Ureter (tissue), 1 donor: Measurements from ENCODE around the gene CDYL. TPM values are rescaled to one million over a fixed set of nuclear protein-coding genes. Genes with fewer than 3 reads are reported as not detected.
"Not testable (repeated sequence)": the region's sequence is repeated elsewhere in the genome, so short reads cannot be mapped to it uniquely, and the experiment has no call there.

Source experiments
- DNase-seq: peaks from one replicate; pipeline ENCODE4 v3.0.0-alpha.2; 2020; ENCODE audit warnings: low spot score
- total RNA-seq: library from RNA; stranded (reverse); gene quantifications from one replicate; pipeline ENCODE4 v1.2.4, GENCODE V29; 2023
- donor health status: DM: yes; HTN: yes; CAD: no.

Gene CDYL
- total RNA-seq, 1 donor from 2014 or later, result 68.2 TPM

GRCh38 chr6:4844108-4844507 lies 67.9 kb downstream of the CDYL start:
- no peak for DNase-seq

GRCh38 chr6:4846387-4846786 lies 70.2 kb downstream of the CDYL start:
- DNase-seq, result no peak

GRCh38 chr6:4848382-4849068 lies 72.3 kb downstream of the CDYL start:
- no peak for DNase-seq

- no peak for DNase-seq
Measured at GRCh38 chr6:4849226-4850022, 73.2 kb downstream of the CDYL start.

GRCh38 chr6:4851035-4851434 lies 74.8 kb downstream of the CDYL start:
- no peak for DNase-seq

- not testable (repeated sequence) for DNase-seq
Measured at GRCh38 chr6:4852186-4852585, 76.0 kb downstream of the CDYL start.

GRCh38 chr6:4852938-4853337 lies 76.7 kb downstream of the CDYL start:
- DNase-seq, result no peak

- DNase-seq, result no peak
Measured at GRCh38 chr6:4853349-4853748, 77.1 kb downstream of the CDYL start.

GRCh38 chr6:4853782-4854511 lies 77.7 kb downstream of the CDYL start:
- no peak for DNase-seq

GRCh38 chr6:4856785-4857184 lies 80.6 kb downstream of the CDYL start:
- no peak for DNase-seq

- no peak for DNase-seq
Measured at GRCh38 chr6:4858194-4859015, 82.2 kb downstream of the CDYL start.

- no peak for DNase-seq
Measured at GRCh38 chr6:4860387-4860786, 84.2 kb downstream of the CDYL start.

GRCh38 chr6:4861564-4861963 lies 85.4 kb downstream of the CDYL start:
- no peak for DNase-seq

- DNase-seq, result no peak
Measured at GRCh38 chr6:4864519-4864918, 88.3 kb downstream of the CDYL start.

- not testable (repeated sequence) for DNase-seq
Measured at GRCh38 chr6:4865006-4865405, 88.8 kb downstream of the CDYL start.

GRCh38 chr6:4870821-4871494 lies 94.8 kb downstream of the CDYL start:
- DNase-seq, result no peak

GRCh38 chr6:4871825-4872224 lies 95.6 kb downstream of the CDYL start:
- no peak for DNase-seq

GRCh38 chr6:4872841-4873240 lies 96.6 kb downstream of the CDYL start:
- DNase-seq, result no peak

- DNase-seq, result no peak
Measured at GRCh38 chr6:4873928-4874327, 97.7 kb downstream of the CDYL start.

GRCh38 chr6:4879741-4880275 lies 103.6 kb downstream of the CDYL start:
- DNase-seq, result no peak

GRCh38 chr6:4880363-4880762 lies 104.2 kb downstream of the CDYL start:
- no peak for DNase-seq
